ENCODE results near the gene CEP83.

- no peak for TF ChIP-seq CTCF (IDR thresholded peaks at IDR 0.05; ENCODE audit: insufficient read depth, low read length, poor library complexity, severe bottlenecking)
- no peak for TF ChIP-seq EZH2phosphoT487 (conservative IDR thresholded peaks at IDR 0.05; ENCODE audit: low read length)
Observed at GRCh38 chr12:94340573-94340972, 119.1 kb downstream of the CEP83 start.
